IPS-18a (cell line): ENCODE measurements around the gene DDX39B.
"Not testable (repeated sequence)": the region's sequence is repeated elsewhere in the genome, so short reads cannot be mapped to it uniquely, and the experiment has no call there.

Source experiments
- H3K27ac ChIP-seq: one replicate; pipeline ENCODE4 v1.5.1; 2013; ENCODE audit warnings: low read length
- H3K27me3 ChIP-seq: one replicate; pipeline ENCODE4 v1.6.1; 2013; ENCODE audit warnings: mild to moderate bottlenecking, low read length; ENCODE audit not compliant: control insufficient read depth, insufficient read depth
- H3K36me3 ChIP-seq: one replicate; pipeline ENCODE4 v1.6.1; 2013; ENCODE audit warnings: low read depth, low read length; ENCODE audit not compliant: control insufficient read depth
- H3K4me1 ChIP-seq: one replicate; pipeline ENCODE4 v1.6.1; 2013; ENCODE audit warnings: low read depth, low read length; ENCODE audit not compliant: control insufficient read depth
- H3K4me3 ChIP-seq: one replicate; pipeline ENCODE4 v1.5.1; 2013; ENCODE audit warnings: low read length
- H3K9ac ChIP-seq: one replicate; pipeline ENCODE4 v1.6.1; 2013; ENCODE audit warnings: mild to moderate bottlenecking, low read length, moderate library complexity
- H3K9me3 ChIP-seq: one replicate; pipeline ENCODE4 v1.6.1; 2013; ENCODE audit warnings: low read depth, low read length; ENCODE audit not compliant: control insufficient read depth

The DDX39B gene

GRCh38 chr6:31510007-31510406, 31.8 kb downstream of the DDX39B start:
- H3K4me1 ChIP-seq: no peaks in the 10 kb centered on the region
- H3K4me3 ChIP-seq: no peak overlapping the region
- no peak overlapping the region for H3K27ac ChIP-seq
- H3K27me3 ChIP-seq: no peaks in the 10 kb centered on the region
- H3K36me3 ChIP-seq: peaks cover 26% of the 10 kb centered on the region
- no peak overlapping the region for H3K9ac ChIP-seq
- no peaks in the 10 kb centered on the region for H3K9me3 ChIP-seq

DNA sequence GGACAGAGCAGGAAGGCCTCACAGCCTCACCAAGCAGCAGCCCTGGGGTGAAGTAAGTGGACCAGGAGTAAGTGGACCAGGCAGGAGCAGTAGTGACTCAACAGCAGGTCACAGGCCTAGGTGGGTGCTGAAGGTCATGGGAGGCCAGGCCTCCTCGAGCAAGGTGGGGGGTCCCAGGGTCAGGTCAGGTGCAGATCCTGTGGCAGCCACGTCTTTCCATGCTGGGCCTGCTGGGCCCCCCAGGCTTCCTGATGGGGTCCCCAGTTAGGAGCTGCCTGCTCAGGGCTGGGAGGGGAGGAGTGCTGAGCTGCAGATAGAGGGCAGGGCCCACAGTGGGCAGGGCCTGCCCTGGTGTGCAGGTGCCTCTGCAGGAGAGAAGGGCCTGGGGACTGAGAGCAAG, 32.8 kb downstream of the DDX39B start:
- H3K27me3 ChIP-seq, H3K9ac ChIP-seq, H3K4me1 ChIP-seq, H3K27ac ChIP-seq, H3K9me3 ChIP-seq, H3K4me3 ChIP-seq: not testable (repeated sequence)
- H3K36me3 ChIP-seq: peaks cover 26% of the 10 kb centered on the region

DNA sequence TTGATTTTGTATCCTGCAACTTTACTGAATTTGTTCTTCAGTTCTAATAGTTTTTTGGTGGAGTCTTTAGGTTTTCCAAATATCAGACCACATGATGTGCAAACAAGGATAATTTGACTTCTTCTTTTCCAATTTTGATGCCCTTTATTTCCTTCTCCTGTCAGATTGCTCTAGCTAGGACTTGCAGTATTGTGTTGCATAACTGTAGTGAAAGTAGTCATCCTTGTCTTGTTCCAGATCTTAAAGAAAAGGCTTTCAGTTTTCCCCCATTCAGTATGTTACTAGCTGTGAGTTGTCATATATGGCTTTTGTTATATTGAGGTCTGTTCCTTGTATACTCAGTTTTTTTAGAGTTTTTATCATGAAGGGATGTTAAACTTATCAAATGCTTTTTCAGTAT, 39.2 kb downstream of the DDX39B start:
- Histone ChIP-seq H3K9ac (no peak overlapping the region), H3K9me3 (no peaks in the 10 kb centered on the region), H3K4me3 (no peak overlapping the region), H3K27me3 (peaks cover 15% of the 10 kb centered on the region), H3K36me3 (peaks cover 12% of the 10 kb centered on the region), H3K4me1 (peaks cover under 1% of the 10 kb centered on the region), H3K27ac (no peak overlapping the region)

DNA sequence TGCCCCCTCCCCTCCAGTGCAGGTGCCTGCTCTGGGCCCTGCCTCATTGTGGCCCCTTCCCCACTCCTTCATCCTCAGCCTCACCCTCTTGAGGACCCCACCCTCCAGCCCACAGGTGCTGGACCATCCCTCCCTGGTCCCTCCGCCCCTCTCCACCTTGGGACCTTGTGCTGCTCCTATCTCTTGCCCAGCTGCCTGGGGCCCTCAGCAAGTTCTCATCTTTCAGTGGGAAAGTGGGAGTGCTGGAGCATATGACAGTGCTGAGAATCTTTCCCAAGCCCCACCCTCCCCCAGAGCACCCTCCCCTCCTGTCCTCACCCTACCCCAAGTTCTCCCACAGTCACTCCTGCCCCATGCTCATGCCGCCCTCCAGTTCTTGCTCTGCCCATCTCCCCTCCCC, 42.2 kb downstream of the DDX39B start:
- peaks cover 45% of the 10 kb centered on the region for H3K27me3 ChIP-seq
- not testable (repeated sequence) for H3K9ac ChIP-seq, H3K4me1 ChIP-seq, H3K27ac ChIP-seq, H3K9me3 ChIP-seq, H3K4me3 ChIP-seq, H3K36me3 ChIP-seq

DNA sequence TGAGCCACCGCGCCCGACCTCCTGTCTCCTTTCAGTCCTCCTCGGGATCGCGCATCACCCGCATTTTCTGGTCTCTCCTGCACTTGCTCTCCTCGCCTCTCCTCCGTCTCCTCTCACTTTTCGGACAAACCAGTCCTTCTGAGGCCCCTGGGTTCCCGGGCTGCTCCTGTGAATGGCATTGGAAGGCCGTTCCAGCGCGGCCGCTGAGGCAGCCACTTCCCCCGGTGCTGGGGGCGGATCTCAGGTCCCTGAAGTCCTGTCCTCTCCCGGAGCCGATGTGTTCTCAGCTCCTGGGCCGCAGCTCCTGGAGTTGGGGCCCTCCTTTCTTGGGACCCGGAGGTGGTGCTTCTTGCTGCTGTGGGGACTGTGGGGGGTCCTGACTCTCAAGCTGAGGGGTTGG, 43.1 kb downstream of the DDX39B start:
- Histone ChIP-seq H3K9ac (no peak overlapping the region), H3K9me3 (no peaks in the 10 kb centered on the region), H3K27ac (no peak overlapping the region), H3K4me3 (peak overlapping the region; percentile 69), H3K36me3 (no peaks in the 10 kb centered on the region), H3K4me1 (peaks cover 8% of the 10 kb centered on the region), H3K27me3 (peaks cover 54% of the 10 kb centered on the region)

DNA sequence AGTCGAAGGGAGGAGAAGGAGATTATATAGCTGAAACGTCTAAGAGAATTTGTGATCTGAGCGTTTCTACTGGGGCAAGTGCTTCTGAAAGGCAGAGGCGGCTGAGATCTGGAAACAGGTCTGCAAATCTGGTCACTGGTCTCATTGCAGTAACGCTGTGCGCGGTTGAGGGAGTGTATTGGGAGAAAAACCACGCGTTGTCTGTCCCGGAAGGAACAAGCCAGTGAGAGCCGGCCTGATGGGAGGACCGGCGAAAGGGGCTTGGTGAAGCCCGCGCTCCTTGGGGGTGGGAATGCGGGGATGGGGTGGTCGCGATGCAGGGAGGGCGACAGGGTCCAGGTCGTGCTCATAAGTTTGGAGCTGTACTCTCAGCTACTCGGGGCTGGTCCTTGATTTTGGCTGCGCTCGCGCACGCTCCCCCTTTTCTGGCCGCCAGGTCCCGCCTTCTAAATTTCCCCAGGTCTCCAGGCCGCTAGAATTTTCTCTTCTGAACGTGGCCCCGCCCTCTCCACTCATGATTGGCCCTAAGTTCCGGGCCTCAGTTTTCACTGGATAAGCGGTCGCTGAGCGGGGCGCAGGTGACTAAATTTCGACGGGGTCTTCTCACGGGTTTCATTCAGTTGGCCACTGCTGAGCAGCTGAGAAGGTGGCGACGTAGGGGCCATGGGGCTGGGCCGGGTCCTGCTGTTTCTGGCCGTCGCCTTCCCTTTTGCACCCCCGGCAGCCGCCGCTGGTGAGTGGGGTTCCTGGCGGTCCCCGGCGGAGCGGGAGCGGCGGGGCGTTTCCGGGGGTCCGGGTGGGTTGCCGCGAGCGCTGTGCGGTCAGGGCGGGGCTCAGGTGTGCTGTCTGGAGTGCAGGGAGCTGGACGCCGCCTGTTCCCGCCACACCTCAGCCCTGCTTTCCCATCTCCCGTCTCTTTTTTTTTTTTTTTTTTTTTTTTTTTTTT, 44.0 kb downstream of the DDX39B start, which contains the start of gene MICB:
TSS of gene MICB (plus strand) at position 615 of the 946 bp plus-strand sequence. CDS start at position 664, 49 bp downstream.
- Histone ChIP-seq H3K4me1 (peaks cover 8% of the 10 kb centered on the region), H3K36me3 (no peaks in the 10 kb centered on the region), H3K27ac (no peak within 1 kb of the TSS), H3K9ac (no peak within 1 kb of the TSS), H3K9me3 (no peaks in the 10 kb centered on the region), H3K27me3 (peaks cover 63% of the 10 kb centered on the region), H3K4me3 (peak within 1 kb of the TSS; percentile 69)

DNA sequence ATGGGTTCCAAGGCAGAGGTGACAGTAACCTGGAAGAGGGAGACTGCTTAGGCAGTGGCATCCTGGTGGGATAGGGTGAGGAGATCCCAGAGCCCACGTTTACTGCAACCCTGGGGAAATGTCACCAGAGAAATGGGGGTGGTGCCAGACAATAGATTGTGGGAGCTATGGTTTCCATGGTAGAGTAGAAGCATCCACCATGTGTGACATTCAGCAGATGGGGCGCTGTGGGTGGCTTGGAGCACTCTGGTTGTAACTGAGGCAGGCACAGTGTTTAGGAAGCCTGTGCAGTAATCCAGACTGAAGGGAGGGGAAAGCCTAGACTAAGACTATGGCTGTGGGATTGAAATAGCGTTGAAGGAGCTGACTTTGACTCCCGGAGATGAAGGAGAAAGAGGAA, 45.0 kb downstream of the DDX39B start:
- H3K27ac ChIP-seq, H3K4me1 ChIP-seq, H3K9me3 ChIP-seq, H3K36me3 ChIP-seq, H3K4me3 ChIP-seq, H3K9ac ChIP-seq: not testable (repeated sequence)
- peaks cover 67% of the 10 kb centered on the region for H3K27me3 ChIP-seq

DNA sequence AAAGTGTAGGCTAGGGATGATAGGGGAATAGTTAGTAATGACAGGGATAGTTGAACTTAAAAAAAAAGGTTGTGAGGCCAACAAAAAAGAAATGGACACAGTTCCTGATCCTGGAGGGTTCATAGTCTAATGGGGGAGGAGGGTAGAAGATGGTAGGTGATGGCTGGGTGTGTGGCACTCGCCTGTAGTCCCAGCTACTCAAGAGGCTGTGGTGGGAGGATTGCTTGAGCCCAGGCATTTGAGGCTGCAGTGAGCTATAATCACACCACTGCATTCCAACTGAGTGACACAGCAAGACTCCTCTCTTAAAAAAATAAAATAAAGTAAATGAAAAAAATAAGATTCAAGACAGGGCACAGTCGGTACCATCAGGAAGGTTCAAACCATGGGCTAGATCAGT, 46.2 kb downstream of the DDX39B start:
- peak overlapping the region; percentile 75 for H3K4me3 ChIP-seq
- H3K9ac ChIP-seq: no peak overlapping the region
- H3K27me3 ChIP-seq: peaks cover 74% of the 10 kb centered on the region
- no peak overlapping the region for H3K27ac ChIP-seq
- no peaks in the 10 kb centered on the region for H3K36me3 ChIP-seq
- H3K4me1 ChIP-seq: peaks cover 8% of the 10 kb centered on the region
- no peaks in the 10 kb centered on the region for H3K9me3 ChIP-seq

- Histone ChIP-seq H3K4me3 (peak overlapping the region; percentile 75), H3K27ac (no peak overlapping the region), H3K27me3 (peaks cover 82% of the 10 kb centered on the region), H3K4me1 (peaks cover 8% of the 10 kb centered on the region), H3K9me3 (no peaks in the 10 kb centered on the region), H3K9ac (peak overlapping the region; percentile 22), H3K36me3 (no peaks in the 10 kb centered on the region)
Measured at GRCh38 chr6:31493875-31494694, 47.7 kb downstream of the DDX39B start.

DNA sequence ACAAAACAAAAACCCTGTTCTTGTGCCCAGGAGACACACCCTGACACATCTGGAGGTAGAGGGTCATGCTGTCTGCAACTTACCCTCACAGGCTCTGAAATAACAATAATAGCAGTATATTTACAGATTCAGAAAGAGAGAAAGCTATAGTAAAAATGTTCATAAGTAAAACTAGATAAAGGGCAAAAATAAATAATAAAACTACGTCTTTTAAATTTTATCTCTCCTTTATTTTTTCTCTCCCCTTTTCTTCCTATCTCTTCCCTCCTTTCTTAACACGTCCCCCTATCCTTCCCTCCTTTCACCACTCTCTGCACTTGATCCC, 48.3 kb downstream of the DDX39B start:
- H3K36me3 ChIP-seq, H3K9me3 ChIP-seq, H3K9ac ChIP-seq, H3K27ac ChIP-seq, H3K4me1 ChIP-seq: not testable (repeated sequence)
- peaks cover 78% of the 10 kb centered on the region for H3K27me3 ChIP-seq
- H3K4me3 ChIP-seq: peak overlapping the region; percentile 75

DNA sequence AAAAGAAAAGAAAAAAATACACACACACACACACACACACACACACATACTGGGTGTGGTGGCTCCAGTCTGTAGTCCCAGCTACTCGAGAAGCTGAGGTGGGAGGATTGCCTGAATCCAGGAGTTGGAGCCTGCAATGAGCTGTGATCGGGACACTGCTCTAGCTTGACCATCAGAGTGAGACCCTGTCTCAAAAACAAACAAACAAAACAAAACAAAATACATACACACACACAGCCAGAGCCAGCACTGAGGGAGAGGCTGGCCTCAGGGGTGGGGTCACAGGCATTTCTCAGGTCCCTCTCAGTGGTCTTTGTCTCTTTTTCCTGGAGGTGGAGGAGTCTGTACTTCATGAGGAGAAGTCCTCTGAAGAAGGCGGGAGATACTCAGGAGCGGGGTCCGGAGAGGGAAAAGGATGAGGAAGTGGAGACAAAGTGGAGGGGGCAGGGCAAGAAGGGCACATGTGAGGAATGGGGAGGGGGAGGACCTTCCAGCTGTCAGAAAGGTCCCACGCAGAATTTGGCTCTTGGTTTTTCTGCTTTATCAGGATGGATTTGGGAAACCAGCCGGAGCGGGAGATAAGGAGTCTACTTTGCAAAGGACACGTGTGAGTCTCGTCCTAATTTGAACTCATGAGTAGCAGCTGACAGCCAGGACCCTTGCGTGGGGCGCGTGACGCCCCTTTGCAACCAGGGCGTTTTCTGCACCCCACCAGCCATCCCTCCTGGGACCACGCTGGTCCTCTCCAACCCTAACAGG, 51.5 kb downstream of the DDX39B start:
- no peak overlapping the region for H3K27ac ChIP-seq
- H3K4me3 ChIP-seq: no peak overlapping the region
- H3K36me3 ChIP-seq: no peaks in the 10 kb centered on the region
- H3K4me1 ChIP-seq: peaks cover 2% of the 10 kb centered on the region
- H3K27me3 ChIP-seq: peaks cover 52% of the 10 kb centered on the region
- H3K9ac ChIP-seq: no peak overlapping the region
- H3K9me3 ChIP-seq: no peaks in the 10 kb centered on the region
